Peyer's patch (tissue), 4 donors: ENCODE measurements around the gene ZNF837.

Experiments
- POLR2A ChIP-seq, 2 donors: fragments of 450-650 bp; IDR thresholded peaks; one replicate each; pipeline ENCODE4 v1.5.1; 2017; ENCODE audit warnings: antibody characterized with exemption in 2 of 2, mild to moderate bottlenecking in 2 of 2, moderate library complexity in 2 of 2
- TF ChIP-seq, protein P1 (sequence below), 6 experiments: fragments of 450-650 bp in 4 of 6; fragments of 200-600 bp in 2 of 6; sonication (generic) in 1 of 6; IDR thresholded peaks; one replicate each; pipeline ENCODE4 v1.5.1; 2017 to 2019; ENCODE audit warnings: antibody characterized with exemption in 6 of 6, mild to moderate bottlenecking in 3 of 6, moderate library complexity in 1 of 6

DNA sequence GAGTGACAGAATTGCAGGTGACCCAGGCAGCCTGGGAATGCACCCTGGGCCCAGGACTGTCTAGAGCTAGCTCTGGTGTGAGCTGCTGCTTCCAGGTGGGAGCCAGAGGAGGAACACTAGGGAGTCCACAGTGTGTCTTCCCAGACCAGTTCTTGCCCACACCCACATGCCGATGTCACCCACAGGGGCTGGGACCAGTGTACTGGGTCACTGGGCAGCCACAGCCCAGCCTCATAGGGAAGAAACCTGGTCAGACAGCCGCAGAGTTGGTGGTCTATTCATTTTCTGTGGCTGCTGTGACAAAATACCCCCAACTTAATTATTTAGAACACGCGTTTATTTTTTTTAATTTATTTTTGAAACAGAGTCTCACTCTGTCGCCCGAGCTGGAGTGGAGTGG, 17.7 kb upstream of the ZNF837 start:
- TF ChIP-seq, protein P1, sequence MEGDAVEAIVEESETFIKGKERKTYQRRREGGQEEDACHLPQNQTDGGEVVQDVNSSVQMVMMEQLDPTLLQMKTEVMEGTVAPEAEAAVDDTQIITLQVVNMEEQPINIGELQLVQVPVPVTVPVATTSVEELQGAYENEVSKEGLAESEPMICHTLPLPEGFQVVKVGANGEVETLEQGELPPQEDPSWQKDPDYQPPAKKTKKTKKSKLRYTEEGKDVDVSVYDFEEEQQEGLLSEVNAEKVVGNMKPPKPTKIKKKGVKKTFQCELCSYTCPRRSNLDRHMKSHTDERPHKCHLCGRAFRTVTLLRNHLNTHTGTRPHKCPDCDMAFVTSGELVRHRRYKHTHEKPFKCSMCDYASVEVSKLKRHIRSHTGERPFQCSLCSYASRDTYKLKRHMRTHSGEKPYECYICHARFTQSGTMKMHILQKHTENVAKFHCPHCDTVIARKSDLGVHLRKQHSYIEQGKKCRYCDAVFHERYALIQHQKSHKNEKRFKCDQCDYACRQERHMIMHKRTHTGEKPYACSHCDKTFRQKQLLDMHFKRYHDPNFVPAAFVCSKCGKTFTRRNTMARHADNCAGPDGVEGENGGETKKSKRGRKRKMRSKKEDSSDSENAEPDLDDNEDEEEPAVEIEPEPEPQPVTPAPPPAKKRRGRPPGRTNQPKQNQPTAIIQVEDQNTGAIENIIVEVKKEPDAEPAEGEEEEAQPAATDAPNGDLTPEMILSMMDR (IDR thresholded peaks at IDR 0.05), result no peak
- TF ChIP-seq POLR2A (IDR thresholded peaks at IDR 0.05), result no peak
